HG03460 (cell line): Measurements from ENCODE around the gene VGLL4.
A peak's percentile ranks its signal among the peaks of the same experiment; 100 is the strongest.
"Not testable (repeated sequence)": the region's sequence is repeated elsewhere in the genome, so short reads cannot be mapped to it uniquely, and the experiment has no call there.

ENCODE experiments used
- ATAC-seq: cut with Tn5 transposase; IDR thresholded peaks from one replicate; pipeline ENCODE4 v1.9.1; 2021; ENCODE audit not compliant: unreplicated experiment

The VGLL4 gene

DNA sequence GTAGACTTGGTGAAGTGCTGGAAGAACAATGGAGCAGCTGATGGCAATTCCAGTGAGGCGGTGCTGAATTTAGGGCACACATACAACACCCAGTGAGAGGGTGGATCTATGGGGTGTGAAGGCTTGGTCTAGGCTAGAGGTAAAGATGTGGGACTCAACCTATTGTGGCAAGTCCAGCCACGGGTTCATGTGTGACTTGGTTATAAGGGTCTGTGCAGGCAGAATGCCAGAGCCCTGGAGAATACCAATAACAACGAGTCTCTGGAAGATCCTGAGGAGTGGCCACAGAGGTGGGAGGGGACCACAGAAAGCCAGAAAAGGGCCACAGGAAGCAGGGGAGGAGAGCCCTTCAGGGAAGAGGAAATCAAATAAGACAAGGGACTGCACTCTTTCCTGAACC, 55.0 kb downstream of the VGLL4 start:
- ATAC-seq = no peak

DNA sequence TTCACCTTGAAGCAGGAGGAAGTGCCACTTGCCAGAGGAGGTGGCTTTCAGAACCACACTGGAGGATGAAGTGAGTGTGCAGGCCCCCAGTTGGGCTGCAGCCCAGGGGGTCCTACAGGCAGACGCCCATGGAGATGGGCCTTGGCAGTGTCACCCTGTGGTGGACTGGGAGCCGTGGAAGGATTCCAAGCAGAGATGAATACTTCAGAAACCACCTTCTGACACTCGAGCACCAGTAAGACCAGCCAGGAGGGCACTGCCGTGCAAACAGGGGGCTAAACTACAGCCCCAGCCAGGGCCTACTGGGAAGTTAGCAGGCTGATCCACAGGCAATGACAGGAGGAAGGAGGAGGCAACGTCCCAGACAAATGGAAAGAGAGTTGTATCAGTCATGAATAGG, 55.4 kb downstream of the VGLL4 start:
- no peak for ATAC-seq

DNA sequence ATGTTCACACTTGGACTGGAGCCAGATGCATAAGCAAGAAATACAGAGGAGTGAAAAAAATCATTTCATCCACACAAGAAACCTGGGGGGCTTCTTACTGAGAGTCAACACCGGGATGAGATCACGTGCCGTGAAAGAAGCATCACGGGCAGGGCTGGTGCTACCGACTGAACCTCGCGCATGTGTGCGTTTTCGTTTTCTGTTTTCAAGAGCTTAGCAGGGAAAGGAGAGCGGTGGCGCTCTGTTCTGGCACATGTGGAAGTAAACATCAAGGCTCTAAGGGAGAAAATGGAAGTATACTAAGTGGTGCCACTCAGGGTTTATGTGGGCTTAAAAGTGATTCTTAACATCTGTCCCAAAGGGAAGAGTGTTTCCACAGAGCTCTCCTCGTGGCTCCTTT, 55.9 kb downstream of the VGLL4 start:
- ATAC-seq = no peak

DNA sequence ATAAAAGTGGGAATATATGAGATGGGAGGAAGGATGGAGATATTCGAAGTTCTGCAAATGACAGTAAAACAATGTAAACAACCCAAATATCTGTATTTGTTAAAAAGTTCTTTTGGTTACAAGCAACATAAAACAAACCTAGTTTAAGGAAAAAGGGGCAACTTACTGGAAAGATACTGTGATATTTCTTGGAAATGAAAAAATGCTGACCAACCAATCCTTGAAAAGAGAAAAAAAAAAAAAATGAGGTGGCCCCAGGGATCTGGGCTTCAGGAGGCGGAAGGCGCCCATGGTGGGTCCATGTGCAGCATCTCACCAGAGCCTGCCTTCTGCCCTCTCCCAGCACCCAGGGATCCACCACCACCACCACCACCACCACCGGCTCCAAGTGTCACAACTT, 59.1 kb downstream of the VGLL4 start:
- ATAC-seq = no peak

DNA sequence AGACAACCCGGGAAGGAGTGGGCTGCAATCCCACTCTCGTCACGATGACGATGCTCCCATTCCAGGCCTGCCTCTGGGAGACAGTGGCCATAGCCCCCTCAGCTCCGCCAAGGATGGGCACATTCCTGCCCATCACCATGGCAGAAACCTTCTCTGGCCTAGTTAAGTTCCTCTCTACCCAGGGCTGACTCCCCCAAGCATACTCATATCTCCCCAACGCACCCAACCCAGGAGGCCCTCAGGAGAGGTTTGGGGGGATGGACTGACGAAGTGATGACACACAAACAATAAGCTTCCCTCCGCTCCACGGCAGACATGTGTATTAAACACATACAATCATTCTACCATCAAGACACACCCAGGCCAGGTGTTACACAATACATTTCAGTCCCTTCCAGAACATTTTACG, 60.1 kb downstream of the VGLL4 start:
- ATAC-seq = no peak

DNA sequence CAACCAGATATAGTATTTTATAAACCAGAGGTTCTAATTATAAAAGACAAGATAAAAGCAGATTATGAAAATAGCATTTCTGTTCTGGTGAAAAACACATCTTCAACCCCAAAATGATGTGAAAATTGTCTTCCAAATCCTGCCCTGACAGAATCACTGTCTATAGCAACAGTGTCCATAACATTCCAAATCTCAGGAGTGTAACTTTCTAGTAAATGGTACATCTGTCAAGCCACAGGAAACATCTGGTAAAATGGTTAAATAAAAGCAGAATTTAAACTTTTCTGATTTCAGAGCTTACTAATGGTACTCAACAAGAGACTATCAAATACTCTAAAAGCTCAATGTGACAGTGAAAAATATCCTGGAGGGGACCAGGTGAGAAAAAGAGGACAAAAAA, 60.5 kb downstream of the VGLL4 start:
- ATAC-seq = no peak

DNA sequence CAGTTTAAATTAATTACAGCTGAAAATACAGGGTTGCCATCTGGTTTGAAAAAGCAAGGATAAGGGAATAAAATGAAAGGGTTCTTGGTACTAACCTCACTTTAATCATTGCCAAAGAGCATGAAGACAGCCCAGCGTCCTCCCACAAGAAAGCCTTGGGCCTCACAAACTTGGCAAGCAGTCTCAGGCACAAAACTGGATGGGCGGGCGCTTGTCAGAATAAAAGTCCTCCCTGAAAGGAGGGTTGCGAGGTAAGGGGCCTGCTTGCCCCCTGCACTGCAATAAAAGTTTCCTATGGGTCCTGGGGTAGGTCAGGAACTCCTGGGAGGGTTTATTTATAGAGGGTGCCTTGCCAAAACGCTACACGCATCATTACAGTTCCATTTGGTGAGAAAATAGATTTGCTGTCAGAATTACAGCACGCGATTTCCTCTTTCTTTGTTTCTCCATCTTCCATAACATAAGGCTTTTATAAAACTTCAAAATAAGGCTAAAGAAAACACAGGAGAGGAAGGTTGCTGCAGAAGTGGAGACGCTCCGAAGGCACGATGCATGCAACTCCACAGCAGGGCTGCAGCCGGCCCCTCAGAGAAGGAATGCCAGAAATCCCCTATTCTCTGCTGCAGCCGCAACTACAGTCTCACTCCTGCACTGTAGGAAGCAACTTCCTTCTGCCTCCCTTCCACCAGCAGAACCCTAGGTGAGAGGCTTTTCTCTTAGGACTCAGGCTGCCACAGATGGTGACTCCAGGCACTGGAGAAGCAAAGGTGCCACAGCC, 61.3 kb downstream of the VGLL4 start:
- ATAC-seq = peak; percentile 58

DNA sequence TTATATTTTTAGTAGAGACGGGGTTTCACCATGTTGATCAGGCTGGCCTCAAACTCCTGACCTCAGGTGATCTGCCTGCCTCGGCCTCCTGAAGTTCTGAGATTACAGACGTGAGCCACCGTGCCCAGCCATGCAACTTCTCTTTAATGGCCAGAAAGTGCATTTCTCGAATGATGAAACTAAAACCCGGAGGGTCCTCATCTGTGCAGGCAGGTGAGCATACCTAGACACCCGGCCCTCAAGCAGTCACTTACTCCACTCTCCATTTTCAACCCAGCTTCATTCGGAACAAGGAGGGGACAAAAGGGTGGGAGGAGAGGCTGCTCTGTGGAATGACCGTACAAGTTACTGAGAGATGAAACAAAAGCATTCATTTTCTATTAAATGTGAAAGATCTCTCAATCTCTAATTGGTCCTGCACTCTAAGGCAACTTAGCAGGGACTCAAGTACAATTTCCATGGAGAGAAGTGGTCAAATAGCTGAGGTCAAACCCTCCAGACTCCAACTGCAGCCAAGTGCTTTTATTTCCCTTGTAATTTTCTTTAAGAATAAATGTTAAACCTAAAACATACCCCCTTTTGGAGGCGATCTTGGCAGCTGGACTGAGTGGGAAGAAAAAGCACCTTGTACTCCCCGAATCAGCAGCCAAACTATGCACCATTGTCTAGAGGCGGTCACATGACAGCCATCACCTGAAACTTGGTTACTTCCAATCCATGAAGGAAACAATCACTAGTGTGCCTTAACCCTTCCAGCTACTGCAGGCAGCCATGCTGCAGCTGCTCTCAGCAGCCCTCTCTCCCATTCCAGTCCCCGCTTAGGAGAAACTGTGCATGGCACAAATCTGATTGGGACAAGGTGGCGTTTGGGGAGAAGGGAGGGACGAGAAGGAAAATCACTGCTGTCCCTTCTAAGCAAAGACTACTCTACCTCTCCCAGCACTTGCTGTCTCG, 62.2 kb downstream of the VGLL4 start:
- ATAC-seq = no peak

DNA sequence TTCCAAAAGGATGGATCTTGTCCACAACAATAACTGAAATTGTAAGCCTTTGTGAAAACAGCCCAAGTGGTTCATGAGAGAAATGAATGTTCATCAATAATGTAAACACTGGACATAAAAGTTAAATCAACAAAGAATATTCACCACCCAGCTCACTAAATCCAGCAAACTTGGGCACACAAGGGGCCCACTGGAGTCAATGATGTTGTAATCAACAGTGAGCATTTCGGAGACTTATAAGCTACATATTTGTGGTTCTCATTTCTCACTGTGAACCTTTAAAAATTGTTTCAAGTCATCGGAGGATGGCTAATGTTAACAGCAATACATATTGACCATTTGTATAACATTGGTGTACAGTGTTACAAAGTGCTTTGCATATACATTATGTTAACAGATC, 63.1 kb downstream of the VGLL4 start:
- no peak for ATAC-seq

DNA sequence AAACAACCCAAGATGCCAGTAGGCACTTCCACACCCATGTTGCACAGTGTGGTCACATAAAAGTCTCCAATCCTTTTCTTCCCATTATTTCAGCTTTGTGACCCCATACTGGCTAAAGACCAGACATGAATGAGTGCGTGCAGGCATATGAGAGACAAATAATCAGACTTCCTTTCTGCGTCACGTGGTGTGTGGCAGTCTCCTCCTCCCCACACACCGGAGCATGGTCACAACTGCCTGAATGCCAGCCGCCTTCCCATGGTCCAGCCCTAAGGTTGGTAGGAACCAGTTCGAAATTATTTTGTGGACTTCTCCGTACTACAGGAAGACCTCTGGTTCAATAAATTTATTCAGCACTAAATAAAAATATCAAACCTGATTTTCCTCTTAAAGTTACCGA, 65.5 kb downstream of the VGLL4 start:
- ATAC-seq = no peak

DNA sequence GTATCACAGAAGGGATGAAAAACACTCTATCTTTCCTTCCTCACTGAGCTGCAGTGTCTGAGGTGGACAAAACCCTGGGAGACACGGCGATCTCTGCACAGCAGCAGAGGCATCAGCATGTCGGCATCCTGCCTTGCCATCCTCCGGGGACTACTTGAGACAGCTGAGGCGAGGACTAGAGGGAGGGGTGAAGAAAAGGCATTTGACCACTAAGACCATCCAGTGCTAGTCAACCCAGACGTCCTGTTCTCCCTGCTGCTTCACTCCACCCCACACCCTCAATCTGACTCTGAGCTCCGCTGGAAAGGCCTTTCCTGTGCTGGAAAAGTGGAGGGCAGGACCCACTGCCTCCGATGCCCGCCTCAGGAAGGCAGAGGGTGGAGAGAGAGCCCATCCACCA, 67.3 kb downstream of the VGLL4 start:
- ATAC-seq = no peak

DNA sequence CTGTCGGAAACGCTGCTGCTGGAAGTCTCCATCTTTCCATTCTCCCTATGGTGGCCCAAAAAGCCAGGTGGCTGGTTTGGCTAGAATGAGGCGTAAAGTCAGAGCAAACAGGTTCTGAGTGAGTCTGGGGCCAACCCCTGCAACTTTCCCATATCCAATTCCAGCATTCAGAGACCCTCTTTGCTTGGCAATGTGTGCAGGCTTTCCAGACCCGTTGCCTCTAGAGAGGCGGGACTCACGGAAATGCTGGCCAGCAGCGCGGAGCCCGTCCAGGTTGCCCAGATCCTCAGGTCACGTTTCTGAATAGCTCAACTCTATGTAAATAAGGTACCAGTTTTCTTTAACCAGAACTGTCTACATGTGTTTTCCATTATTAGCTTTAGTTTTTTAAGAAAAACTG, 68.0 kb downstream of the VGLL4 start:
- ATAC-seq = no peak

DNA sequence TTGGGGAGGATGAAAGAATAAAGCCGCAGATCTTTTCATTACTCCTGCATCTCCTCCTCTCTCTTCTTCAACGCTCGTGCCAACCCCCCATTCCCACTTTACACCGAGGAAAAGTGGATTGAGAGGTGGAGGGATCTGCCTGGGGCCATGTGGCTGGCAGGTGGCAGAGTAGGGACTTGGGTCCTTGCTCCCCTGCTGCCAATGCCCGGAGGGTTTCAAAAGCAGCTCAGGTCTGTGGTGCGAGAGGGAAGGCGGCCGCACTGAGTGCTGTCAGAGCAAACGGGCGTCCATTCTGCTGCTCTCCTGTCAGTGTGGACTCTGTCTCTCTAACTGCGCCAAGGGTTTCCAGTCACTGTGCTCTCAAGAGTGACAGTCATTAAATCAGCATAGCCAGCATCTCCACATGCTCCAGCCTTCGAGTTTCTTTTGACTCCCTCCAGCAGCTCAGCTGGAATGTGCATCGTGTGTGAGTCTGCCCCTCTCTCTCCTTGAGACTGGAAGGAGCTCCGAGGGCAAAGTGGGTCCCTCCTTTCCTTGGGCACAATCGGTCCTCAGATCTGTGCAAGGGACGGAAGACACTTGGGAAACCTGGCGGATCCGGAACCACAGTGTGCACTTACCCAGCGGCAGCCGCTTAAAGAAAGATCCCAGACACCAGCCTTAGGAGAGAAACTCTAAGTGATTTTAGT, 68.6 kb downstream of the VGLL4 start:
- ATAC-seq = no peak

DNA sequence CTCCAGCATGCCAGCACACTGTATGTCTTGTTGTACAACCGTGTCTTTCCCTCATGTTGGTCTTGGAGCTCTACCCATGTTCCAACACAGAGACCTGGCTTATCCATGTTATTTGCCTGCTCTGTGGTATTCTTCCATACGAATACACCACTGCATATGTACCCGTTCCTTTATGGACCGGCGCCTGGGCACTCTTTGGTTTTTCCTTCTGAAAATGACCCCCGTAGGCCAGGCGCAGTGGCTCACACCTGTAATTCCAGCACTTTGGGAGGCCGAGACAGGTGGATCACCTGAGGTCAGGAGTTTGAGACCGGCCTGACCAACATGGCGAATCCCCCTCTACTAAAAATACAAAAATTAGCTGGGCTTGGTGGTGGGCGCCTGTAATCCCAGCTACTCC, 71.1 kb downstream of the VGLL4 start:
- not testable (repeated sequence) for ATAC-seq

DNA sequence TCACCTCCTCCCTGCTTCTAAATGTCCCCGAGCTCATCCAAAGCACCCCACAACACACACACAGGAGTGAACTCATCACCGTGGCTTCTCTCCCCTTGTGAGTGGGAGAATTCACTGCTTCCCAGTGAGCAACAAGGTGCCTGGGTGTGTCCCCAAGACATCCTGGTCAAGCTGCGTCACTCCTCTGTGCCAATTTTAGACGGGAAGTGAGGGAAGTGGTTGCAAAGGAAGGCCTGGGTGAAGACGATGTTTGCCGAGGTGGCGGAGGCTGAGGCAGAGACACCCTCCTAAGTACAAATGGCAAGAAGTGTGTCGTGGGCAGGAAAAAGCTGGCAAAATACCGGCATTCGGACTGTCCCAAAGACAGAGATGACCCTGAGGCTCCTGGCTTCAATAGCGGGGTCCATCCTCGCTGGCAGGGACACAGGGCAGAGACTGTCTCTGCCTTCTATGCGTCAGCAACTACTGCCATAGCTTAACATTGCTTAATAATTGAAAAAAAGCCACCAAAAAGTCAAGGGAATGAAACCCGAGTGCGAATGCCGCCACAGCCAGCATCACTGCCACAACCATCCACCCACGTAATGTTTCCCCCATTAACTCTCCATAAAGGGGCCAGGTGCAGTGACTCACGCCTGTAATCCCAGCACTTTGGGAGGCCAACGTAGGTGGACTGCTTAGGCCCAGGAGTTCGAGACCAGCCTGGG, 72.8 kb downstream of the VGLL4 start:
- ATAC-seq = no peak

DNA sequence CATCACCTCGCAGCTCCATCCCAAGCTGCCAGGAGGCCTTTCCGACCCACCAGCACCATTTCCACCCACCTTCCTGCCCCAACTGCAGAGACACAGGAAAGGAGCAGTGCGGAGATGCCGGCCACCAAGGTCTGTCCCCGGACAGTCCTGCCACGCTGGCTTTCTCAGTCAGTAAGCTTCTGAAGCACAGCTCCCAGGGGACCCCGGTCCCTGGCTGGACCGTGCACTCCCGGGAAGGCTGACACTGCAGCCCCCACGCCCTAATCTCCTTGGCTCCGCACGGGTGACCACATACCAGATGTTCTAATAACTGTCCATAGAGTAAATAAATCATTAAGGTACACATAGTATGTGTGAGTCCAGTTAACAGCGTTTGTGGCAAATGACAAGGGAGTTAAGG, 73.5 kb downstream of the VGLL4 start:
- ATAC-seq = no peak

DNA sequence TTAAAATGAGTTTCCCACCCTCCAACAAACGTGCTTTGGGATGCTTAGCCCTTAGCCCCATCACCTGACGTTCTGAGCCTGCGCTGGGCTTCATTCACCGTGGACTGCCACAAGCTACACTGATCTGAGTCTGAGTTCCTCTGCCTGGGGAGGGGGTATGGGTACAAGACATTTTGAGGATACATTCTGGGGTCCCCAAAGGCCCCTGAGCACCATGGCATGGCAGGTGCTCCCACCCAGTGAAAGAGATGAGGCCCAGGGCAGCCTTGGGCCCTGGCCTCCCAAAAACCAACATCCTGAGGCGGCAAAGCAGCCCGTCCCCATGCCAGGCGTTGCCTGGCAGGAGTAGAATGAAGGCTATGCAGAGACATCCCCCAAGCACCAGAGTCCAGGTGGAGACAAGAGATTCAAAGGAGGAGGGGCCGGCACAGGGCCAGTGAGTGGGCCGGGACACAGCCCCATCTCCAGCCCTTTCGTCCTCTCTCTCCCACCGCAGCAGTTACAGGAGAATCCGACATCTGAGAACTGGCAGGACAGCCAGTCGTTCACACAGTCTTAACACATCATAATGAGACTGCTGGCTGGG, 74.5 kb downstream of the VGLL4 start:
- no peak for ATAC-seq

DNA sequence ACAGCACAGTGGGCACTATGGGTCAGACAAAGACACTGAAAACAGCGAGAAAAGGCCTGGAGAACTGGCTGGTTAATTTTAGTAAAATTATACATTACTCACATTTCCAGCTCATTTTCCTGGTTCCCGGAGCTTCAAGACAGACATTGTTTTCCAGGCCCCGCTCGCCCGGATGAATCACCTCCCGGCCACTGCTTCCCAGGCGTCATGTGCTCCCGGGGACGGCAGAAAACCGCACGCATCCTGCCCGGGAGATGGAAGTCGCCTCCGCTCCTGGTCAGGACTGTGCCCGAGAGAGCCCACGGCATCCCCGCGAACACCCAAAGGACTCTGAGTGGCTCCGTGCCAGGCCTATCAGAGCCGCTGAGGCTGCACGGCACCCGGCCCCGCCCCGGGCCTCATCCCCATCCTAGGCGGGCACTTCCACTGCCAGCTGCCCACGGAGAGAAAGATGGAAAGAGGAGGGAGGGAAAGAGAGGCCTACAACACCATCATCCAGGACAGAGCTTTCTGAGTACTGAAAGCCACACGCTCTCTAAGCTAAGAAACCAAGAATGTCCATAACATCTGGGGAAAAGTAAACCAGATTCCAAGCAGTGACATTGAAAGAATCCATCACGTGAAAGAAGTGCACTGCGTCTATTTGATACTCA, 75.1 kb downstream of the VGLL4 start:
- ATAC-seq = no peak

DNA sequence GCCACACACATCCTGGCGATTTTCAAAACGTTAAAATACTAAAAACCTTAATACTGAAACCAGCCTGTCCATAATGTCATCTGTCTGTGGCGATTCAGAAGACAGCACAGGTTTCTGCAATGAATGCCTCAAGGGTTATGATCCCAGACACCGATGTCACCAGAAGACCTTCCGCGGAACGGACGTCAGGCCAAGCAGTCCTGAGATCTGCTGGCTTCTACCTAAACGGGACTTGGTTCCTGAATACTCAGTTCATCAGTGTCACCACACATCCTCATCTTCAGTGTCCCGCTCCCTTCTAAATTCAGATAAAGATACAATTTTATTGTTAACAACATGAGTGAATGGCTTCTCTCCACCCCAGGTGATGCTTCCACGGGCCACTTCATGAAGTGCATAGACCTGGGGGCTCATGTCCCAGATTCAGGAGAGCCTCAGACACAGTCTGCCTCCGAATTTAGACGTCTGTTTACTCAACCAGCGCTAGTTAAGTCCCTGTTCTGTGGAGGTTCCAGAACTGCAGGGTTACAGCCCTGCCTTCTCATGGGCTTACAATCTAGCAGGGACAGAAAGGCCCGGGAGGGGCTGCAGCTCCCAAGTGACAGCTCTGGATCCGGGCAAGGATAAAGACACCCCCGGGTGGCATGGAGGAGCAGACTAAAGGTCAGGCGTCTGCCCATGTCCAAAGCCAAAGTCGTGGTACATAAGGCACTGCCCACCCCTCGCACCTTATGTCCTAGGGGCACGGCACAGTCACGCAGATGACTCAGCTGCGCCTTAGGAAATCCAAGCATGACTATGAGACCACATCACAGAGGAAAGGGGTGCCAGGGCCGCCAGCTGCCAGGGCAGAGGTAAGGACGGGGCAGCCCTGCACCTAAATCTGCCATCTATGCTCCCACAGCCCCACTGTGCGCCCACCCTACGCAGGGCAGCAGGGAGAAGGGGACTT, 75.9 kb downstream of the VGLL4 start:
- no peak for ATAC-seq
